Measurements from ENCODE around the gene FBXW7.

GRCh38 chr4:152348670-152349069 is 187.2 kb downstream of the FBXW7 start:
- TF ChIP-seq EZH2 (IDR thresholded peaks at IDR 0.05; ENCODE audit: borderline replicate concordance, low read depth, low read length, poor library complexity, severe bottlenecking) (no peak), CTCF (conservative IDR thresholded peaks at IDR 0.05; ENCODE audit: low read depth, low read length) (peak; percentile 59; the same call in 1 of the 2 replicates)
